Ishikawa (cell line): Measurements from ENCODE around the gene SKAP1.
A peak's percentile ranks its signal among the peaks of the same experiment; 100 is the strongest.

Experiments used
- CEBPB ChIP-seq: IDR thresholded peaks from 2 replicates; pipeline ENCODE4 v1.6.1; 2012
- CREB1 ChIP-seq: IDR thresholded peaks from 2 replicates; pipeline ENCODE4 v1.6.1; 2012; ENCODE audit warnings: low read depth
- EGR1 ChIP-seq: IDR thresholded peaks from 2 replicates; pipeline ENCODE4 v1.6.1; 2012
- EP300 ChIP-seq: IDR thresholded peaks from 2 replicates; pipeline ENCODE4 v1.6.1; 2012; ENCODE audit warnings: borderline replicate concordance
- FOXM1 ChIP-seq: IDR thresholded peaks from 2 replicates; pipeline ENCODE4 v1.6.1; 2012; ENCODE audit warnings: low read depth, borderline replicate concordance
- NFIC ChIP-seq: IDR thresholded peaks from 2 replicates; pipeline ENCODE4 v1.6.1; 2012
- RAD21 ChIP-seq: IDR thresholded peaks from 2 replicates; pipeline ENCODE4 v1.6.1; 2012; ENCODE audit warnings: low read depth
- TAF1 ChIP-seq: IDR thresholded peaks from 2 replicates; pipeline ENCODE4 v1.6.1; 2012; ENCODE audit warnings: low read depth, mild to moderate bottlenecking
- TCF12 ChIP-seq: IDR thresholded peaks from 2 replicates; pipeline ENCODE4 v1.6.1; 2012; ENCODE audit warnings: low read depth
- TEAD4 ChIP-seq: IDR thresholded peaks from 2 replicates; pipeline ENCODE4 v1.6.1; 2012
- YY1 ChIP-seq: IDR thresholded peaks from 2 replicates; pipeline ENCODE4 v1.6.1; 2012; ENCODE audit warnings: low read depth
- ZBTB7A ChIP-seq: IDR thresholded peaks from 2 replicates; pipeline ENCODE4 v1.6.1; 2012; ENCODE audit warnings: low read depth
- TF ChIP-seq, protein P1 (sequence below): IDR thresholded peaks from 2 replicates; pipeline ENCODE4 v1.6.1; 2012
- TF ChIP-seq, protein P2 (sequence below): IDR thresholded peaks from 2 replicates; pipeline ENCODE4 v1.6.1; 2012
- TF ChIP-seq, protein P3 (sequence below): IDR thresholded peaks from 2 replicates; pipeline ENCODE4 v1.6.1; 2012; ENCODE audit warnings: low read depth, mild to moderate bottlenecking

The SKAP1 gene

DNA sequence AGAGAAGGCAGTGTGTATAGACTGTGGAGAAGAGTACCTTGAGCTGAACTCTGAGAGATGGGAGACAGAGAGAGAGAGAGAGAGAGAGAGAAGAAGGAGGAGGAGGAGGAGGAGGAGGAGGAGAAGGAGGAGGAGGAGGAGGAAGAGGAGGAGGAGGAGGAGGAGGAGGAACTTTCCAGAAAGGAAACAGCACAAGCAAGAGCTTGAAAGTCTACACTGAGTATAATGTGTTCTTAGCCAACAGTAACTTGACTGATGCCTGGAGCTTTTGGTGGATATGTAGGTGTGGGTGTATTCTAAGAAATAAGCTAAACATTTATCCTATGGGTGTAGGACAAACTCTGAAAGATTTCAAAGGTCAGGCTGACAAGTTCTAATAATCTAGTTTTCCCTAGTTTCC lies 206.1 kb downstream of the SKAP1 start:
- TF ChIP-seq YY1 (no peak), NFIC (no peak), EGR1 (no peak), CEBPB (no peak), CREB1 (no peak), FOXM1 (no peak), TEAD4 (no peak), ZBTB7A (no peak), EP300 (no peak), TAF1 (no peak), TCF12 (no peak), RAD21 (no peak)
- TF ChIP-seq, protein P1, sequence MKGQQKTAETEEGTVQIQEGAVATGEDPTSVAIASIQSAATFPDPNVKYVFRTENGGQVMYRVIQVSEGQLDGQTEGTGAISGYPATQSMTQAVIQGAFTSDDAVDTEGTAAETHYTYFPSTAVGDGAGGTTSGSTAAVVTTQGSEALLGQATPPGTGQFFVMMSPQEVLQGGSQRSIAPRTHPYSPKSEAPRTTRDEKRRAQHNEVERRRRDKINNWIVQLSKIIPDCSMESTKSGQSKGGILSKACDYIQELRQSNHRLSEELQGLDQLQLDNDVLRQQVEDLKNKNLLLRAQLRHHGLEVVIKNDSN, result no peak
- TF ChIP-seq, protein P2, sequence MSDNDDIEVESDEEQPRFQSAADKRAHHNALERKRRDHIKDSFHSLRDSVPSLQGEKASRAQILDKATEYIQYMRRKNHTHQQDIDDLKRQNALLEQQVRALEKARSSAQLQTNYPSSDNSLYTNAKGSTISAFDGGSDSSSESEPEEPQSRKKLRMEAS, result no peak
- TF ChIP-seq, protein P3, sequence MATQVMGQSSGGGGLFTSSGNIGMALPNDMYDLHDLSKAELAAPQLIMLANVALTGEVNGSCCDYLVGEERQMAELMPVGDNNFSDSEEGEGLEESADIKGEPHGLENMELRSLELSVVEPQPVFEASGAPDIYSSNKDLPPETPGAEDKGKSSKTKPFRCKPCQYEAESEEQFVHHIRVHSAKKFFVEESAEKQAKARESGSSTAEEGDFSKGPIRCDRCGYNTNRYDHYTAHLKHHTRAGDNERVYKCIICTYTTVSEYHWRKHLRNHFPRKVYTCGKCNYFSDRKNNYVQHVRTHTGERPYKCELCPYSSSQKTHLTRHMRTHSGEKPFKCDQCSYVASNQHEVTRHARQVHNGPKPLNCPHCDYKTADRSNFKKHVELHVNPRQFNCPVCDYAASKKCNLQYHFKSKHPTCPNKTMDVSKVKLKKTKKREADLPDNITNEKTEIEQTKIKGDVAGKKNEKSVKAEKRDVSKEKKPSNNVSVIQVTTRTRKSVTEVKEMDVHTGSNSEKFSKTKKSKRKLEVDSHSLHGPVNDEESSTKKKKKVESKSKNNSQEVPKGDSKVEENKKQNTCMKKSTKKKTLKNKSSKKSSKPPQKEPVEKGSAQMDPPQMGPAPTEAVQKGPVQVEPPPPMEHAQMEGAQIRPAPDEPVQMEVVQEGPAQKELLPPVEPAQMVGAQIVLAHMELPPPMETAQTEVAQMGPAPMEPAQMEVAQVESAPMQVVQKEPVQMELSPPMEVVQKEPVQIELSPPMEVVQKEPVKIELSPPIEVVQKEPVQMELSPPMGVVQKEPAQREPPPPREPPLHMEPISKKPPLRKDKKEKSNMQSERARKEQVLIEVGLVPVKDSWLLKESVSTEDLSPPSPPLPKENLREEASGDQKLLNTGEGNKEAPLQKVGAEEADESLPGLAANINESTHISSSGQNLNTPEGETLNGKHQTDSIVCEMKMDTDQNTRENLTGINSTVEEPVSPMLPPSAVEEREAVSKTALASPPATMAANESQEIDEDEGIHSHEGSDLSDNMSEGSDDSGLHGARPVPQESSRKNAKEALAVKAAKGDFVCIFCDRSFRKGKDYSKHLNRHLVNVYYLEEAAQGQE, result no peak

GRCh38 chr17:48219617-48220016 lies 210.4 kb downstream of the SKAP1 start:
- TF ChIP-seq TEAD4, result no peak
- TF ChIP-seq, protein P3, result no peak
- TF ChIP-seq TAF1, result no peak
- TF ChIP-seq EP300, result no peak
- no peak for TF ChIP-seq YY1
- TF ChIP-seq CREB1, result no peak
- no peak for TF ChIP-seq ZBTB7A
- TF ChIP-seq, protein P2, result no peak
- no peak for TF ChIP-seq CEBPB
- no peak for TF ChIP-seq NFIC
- TF ChIP-seq TCF12, result no peak
- TF ChIP-seq FOXM1, result no peak
- no peak for TF ChIP-seq RAD21
- TF ChIP-seq, protein P1, result no peak
- TF ChIP-seq EGR1, result no peak

- TF ChIP-seq EGR1 (no peak), NFIC (no peak), RAD21 (peak; percentile 54), FOXM1 (no peak)
- TF ChIP-seq, protein P2, result no peak
These were observed 214.4 kb downstream of the SKAP1 start for GRCh38 chr17:48215583-48216139.

GRCh38 chr17:48213797-48214196 lies 216.2 kb downstream of the SKAP1 start:
- TF ChIP-seq TCF12 (no peak), CEBPB (no peak), FOXM1 (no peak), EP300 (no peak), EGR1 (no peak), RAD21 (no peak), TEAD4 (no peak), NFIC (no peak), ZBTB7A (no peak), CREB1 (no peak), TAF1 (no peak), YY1 (no peak)
- TF ChIP-seq, protein P3, result no peak
- TF ChIP-seq, protein P1, result no peak
- TF ChIP-seq, protein P2, result no peak
